Esophagus squamous epithelium (tissue), 5 donors: ENCODE data around the gene CRYZL1. TPM values are rescaled to one million over a fixed set of nuclear protein-coding genes. Genes with fewer than 3 reads are reported as not detected.

ENCODE experiments used
- DNase-seq: peaks from one replicate; lab custom pipeline; 2025; lab: John Stamatoyannopoulos, UW
- H3K27ac ChIP-seq, 4 donors: fragments of 200-600 bp; sonication (generic); one replicate each; pipeline ENCODE4 v1.5.1; 2016 to 2019; ENCODE audit warnings: mild to moderate bottlenecking in 1 of 4
- H3K27me3 ChIP-seq, 4 donors: fragments of 200-600 bp; sonication (generic); 1 replicate in 3 of 4; 2 replicates in 1 of 4; pipeline versions ENCODE4 v1.5.1 to v1.6.0; 2017 to 2021; ENCODE audit warnings: antibody characterized with exemption in 1 of 4
- H3K36me3 ChIP-seq, 3 donors: fragments of 200-600 bp; sonication (generic); one replicate each; pipeline ENCODE4 v1.5.1; 2016 to 2019
- H3K4me1 ChIP-seq, 3 donors: fragments of 200-600 bp; sonication (generic); one replicate each; pipeline ENCODE4 v1.5.1; 2017 to 2019
- H3K4me3 ChIP-seq, 4 donors: fragments of 200-600 bp; sonication (generic); 1 replicate in 3 of 4; 2 replicates in 1 of 4; pipeline ENCODE4 v1.5.1; 2016 to 2019; ENCODE audit warnings: mild to moderate bottlenecking in 2 of 4, moderate library complexity in 1 of 4
- H3K9me3 ChIP-seq, 3 donors: fragments of 200-600 bp; sonication (generic); one replicate each; pipeline ENCODE4 v1.5.1; 2016 to 2019
- CTCF ChIP-seq, 6 experiments: fragments of 450-650 bp in 4 of 6; fragments of 200-600 bp in 2 of 6; sonication (generic) in 2 of 6; IDR thresholded peaks; one replicate each; pipeline ENCODE4 v1.5.1; 2016 to 2019; ENCODE audit warnings: antibody characterized with exemption in 6 of 6, mild to moderate bottlenecking in 4 of 6, moderate library complexity in 4 of 6
- POLR2A ChIP-seq, 4 donors: fragments of 450-650 bp; IDR thresholded peaks; one replicate each; pipeline ENCODE4 v1.6.1; 2017; ENCODE audit warnings: antibody characterized with exemption in 4 of 4, mild to moderate bottlenecking in 4 of 4, moderate library complexity in 3 of 4
- WGBS, 2 donors: methylation state at CpG; one replicate each; pipeline ENCODE4 v1.1.5; 2018; 5-methylcytosine and 5-hydroxymethylcytosine counted together
- intact Hi-C: fragments of 100-400 bp; cut with DNase I; formaldehyde crosslinking; loops from one replicate; pipeline ENCODE4 v1.15.0; 2022
- total RNA-seq, 4 donors: library from RNA; depleted of rRNA; stranded (reverse); fragments of >200 nt; gene quantifications; one replicate each; pipeline ENCODE4 v1.1.0, GENCODE V29; 2016
- donor health status: DM: yes; HTN: yes; CAD: no.

CRYZL1 gene
- total RNA-seq, 4 donors from 2014 or later: 7.9 to 25.7 (median 15.3) TPM

DNA sequence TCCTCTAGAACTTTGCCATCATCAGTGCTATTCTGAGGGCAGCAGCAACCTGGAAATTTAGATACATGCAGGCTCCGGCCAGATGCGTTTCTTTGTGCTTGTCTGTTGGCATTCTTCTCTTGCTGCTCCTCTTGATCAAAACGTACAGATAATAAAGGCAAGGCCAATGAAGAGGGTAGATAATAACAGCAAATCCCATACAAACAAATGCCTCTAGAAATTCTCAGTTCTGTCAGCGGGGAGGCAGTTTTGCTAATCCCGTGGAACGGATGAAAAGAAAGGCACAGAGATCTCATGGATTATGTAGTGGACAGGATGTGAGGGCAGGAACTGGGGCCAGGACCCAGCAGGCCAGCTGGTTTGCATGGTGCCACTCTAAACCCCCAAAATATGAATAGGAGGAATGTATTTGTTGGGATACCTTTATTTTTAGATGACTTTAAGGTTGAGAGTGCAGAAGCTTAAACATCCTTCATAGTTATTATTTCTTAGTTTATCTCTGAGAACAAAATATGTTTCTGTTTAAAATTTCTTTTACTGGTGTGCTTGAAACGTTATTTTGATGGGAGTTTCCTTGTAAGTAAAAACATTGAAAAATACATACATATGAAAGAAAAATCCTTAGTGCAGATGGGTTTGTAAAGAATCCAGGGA lies 2.2 kb upstream of the CRYZL1 start:
- WGBS, 2 donors: 1 to 13% methylated on average over 6 to 7 of the region's 7 CpGs
- intact Hi-C loops: no loop called here
- TF ChIP-seq CTCF (IDR thresholded peaks at IDR 0.05): no peak
- no peak for TF ChIP-seq POLR2A (IDR thresholded peaks at IDR 0.05)

DNA sequence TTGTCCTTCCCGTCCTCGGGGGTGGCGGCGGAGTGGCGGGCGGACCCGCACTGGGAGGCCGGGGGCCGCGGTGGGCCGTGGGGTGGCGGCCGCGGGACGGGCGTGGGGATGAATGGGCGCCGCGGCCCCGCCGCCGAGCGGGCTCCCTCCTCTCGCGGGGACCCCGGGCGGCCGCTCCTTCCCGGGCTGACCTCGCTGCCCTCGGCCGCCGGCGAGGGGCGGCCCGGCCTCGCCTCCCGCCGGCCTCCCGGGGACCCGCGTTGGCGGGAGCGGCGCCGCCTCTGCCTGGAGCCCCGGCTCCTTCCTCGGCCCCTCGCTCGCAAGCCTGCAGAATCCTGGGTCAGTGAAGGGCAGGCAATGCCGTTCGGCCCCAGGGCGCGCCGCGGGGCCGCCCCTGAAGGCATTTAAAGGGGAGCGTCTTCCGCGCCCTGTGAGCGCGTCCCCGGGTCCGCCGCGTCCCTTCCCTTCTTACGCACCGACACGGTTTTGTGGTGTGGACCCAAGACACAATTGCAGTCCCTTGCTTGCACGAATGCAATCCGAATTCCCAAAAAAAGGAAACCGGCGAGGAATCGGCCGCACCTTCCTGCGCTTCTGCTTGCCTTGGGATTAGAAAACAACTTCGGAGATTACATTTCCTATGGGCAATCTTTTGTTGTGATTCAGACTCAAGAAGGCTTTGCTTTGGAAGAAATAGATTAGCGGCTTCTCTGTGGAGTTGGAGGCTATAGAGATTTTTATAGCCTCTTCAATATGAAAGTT lies 1.5 kb upstream of the CRYZL1 start:
- no peaks in the 10 kb centered on the region for H3K27me3 ChIP-seq
- no peaks in the 10 kb centered on the region for H3K9me3 ChIP-seq
- peak overlapping the region; percentile 90 to 96 (median 93) for H3K27ac ChIP-seq
- DNase-seq: no peak
- H3K4me3 ChIP-seq: peak overlapping the region; percentile 81 to 97 (median 90)
- no peak for TF ChIP-seq CTCF (IDR thresholded peaks at IDR 0.05)
- no peak for TF ChIP-seq POLR2A (IDR thresholded peaks at IDR 0.05)
- 0 to 2% methylated on average over 3 to 12 of the region's 78 CpGs for WGBS, 2 donors
- intact Hi-C loops: no loop called here
- H3K4me1 ChIP-seq: peaks cover 14 to 53% (median 16%) of the 10 kb centered on the region in 3 donors
- no peaks in the 10 kb centered on the region for H3K36me3 ChIP-seq

More for the DNA sequence above, 2.2 kb upstream of the CRYZL1 start:
- no peaks in the 10 kb centered on the region for H3K9me3 ChIP-seq
- H3K4me3 ChIP-seq: peak overlapping the region; percentile 81 to 97 (median 90)
- H3K27me3 ChIP-seq: no peaks in the 10 kb centered on the region
- H3K36me3 ChIP-seq: no peaks in the 10 kb centered on the region
- H3K4me1 ChIP-seq: peaks cover 14 to 53% (median 16%) of the 10 kb centered on the region in 3 donors
- peak overlapping the region; percentile 90 to 96 (median 93) for H3K27ac ChIP-seq
- no peak for DNase-seq

GRCh38 chr21:33642027-33642895 lies 720 bp upstream of the CRYZL1 start, which contains the start of gene ITSN1:
ITSN1 (plus strand) TSS chr21:33642501; CDS start chr21:33718829, 76,328 bp downstream.
- no peak for TF ChIP-seq CTCF (IDR thresholded peaks at IDR 0.05)
- TF ChIP-seq POLR2A (IDR thresholded peaks at IDR 0.05): peak in 3 of 4 donors; percentile 85 to 91 (median 90)
- no peaks in the 10 kb centered on the region for H3K9me3 ChIP-seq
- 0 to 1% methylated on average over 28 to 34 of the region's 71 CpGs for WGBS, 2 donors
- H3K4me1 ChIP-seq: peaks cover 14 to 53% (median 16%) of the 10 kb centered on the region in 3 donors
- intact Hi-C loops: no loop called here
- peak within 1 kb of the TSS; percentile 90 to 96 (median 93) for H3K27ac ChIP-seq
- H3K27me3 ChIP-seq: no peaks in the 10 kb centered on the region
- H3K36me3 ChIP-seq: peaks cover 0 to under 1% (median 0%) of the 10 kb centered on the region in 3 donors
- peak within 1 kb of the TSS; percentile 81 to 97 (median 90) for H3K4me3 ChIP-seq
- DNase-seq: peak; percentile 99

DNA sequence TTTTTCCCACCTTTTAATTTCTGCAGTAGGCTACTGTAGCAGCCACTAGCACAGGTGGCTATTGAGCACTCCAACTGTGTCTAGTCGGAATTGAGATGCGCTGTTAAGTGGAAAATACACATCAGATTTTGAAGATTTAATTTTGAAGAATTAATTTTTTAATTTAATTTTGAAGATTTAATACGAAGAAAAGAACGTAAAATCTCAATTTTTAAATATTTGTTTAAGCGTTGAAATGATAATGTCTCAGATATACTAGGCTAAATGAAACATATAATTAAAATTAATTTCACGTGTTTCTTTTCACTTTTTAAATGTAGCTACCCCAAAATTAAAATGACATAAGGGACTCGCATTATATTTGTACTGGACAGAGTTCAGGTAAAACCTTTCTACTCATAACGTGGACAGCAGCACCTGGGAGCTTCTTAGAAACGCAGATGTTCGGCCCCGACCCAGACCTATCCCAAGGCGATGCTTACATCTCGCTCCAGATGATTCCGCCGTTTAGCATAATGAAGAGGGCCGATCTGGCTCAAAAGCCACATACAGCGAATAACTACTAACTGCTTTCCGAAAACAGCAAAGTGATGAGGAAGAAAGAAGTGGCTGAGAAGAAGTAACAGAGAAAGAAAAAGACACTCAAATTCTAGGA lies 717 bp downstream of the CRYZL1 start:
- intact Hi-C loops: no loop called here
- 18 to 22% methylated on average over 18 of the region's 18 CpGs for WGBS, 2 donors
- DNase-seq: no peak
- H3K27me3 ChIP-seq: no peaks in the 10 kb centered on the region
- H3K36me3 ChIP-seq: peaks cover 0 to 5% (median 0%) of the 10 kb centered on the region in 3 donors
- no peak for TF ChIP-seq CTCF (IDR thresholded peaks at IDR 0.05)
- TF ChIP-seq POLR2A (IDR thresholded peaks at IDR 0.05): no peak
- peak overlapping the region; percentile 81 to 97 (median 90) for H3K4me3 ChIP-seq
- peak overlapping the region; percentile 81 to 96 (median 93) for H3K27ac ChIP-seq
- H3K4me1 ChIP-seq: peaks cover 14 to 45% (median 16%) of the 10 kb centered on the region in 3 donors
- no peaks in the 10 kb centered on the region for H3K9me3 ChIP-seq
